ENCODE results near the gene ABHD10.
"Not testable (repeated sequence)": the region's sequence is repeated elsewhere in the genome, so short reads cannot be mapped to it uniquely, and the experiment has no call there.

The ABHD10 gene

GRCh38 chr3:112034436-112034835, 55.6 kb downstream of the ABHD10 start, which contains the start of gene TMPRSS7:
TMPRSS7 (plus strand) TSS chr3:112034736; CDS start chr3:112034846, 110 bp downstream.
- no peak for DNase-seq (ENCODE audit: low spot score)

GRCh38 chr3:112035241-112035640, 56.4 kb downstream of the ABHD10 start:
- no peak for DNase-seq (ENCODE audit: low spot score)

- not testable (repeated sequence) for DNase-seq (ENCODE audit: low spot score)
Measured at GRCh38 chr3:112037194-112037593, 58.4 kb downstream of the ABHD10 start.

GRCh38 chr3:112038863-112039262, 60.0 kb downstream of the ABHD10 start:
- DNase-seq (ENCODE audit: low spot score): no peak

- no peak for DNase-seq (ENCODE audit: low spot score)
Measured at GRCh38 chr3:112041321-112041720, 62.5 kb downstream of the ABHD10 start.

- DNase-seq (ENCODE audit: low spot score): no peak
Measured at GRCh38 chr3:112042842-112043280, 64.0 kb downstream of the ABHD10 start.

Measured in cerebellar cortex (tissue), 1 donor.